Jurkat, Clone E6-1 (cell line): ENCODE data around the gene KCNN4.

ENCODE experiments used
- DNase-seq: peaks from one replicate; pipeline ENCODE4 v3.0.0-alpha.2; 2011; ENCODE audit warnings: low read depth, low spot score
- H3K4me3 ChIP-seq: 2 replicates; pipeline ENCODE4 v1.5.1; 2011; ENCODE audit warnings: mild to moderate bottlenecking, low read length, control low read depth, moderate library complexity

The KCNN4 gene

GRCh38 chr19:43726736-43727592 is 53.8 kb downstream of the KCNN4 start:
- H3K4me3 ChIP-seq: no peak overlapping the region
- no peak for DNase-seq

- H3K4me3 ChIP-seq: no peak overlapping the region
- no peak for DNase-seq
These were observed 55.3 kb downstream of the KCNN4 start for GRCh38 chr19:43725468-43725867.

GRCh38 chr19:43724896-43725295 is 55.9 kb downstream of the KCNN4 start:
- DNase-seq: no peak
- H3K4me3 ChIP-seq: no peak overlapping the region

- DNase-seq: no peak
- H3K4me3 ChIP-seq: no peak overlapping the region
These were observed 57.2 kb downstream of the KCNN4 start for GRCh38 chr19:43723588-43723987.

- no peak overlapping the region for H3K4me3 ChIP-seq
- no peak for DNase-seq
These were observed 59.2 kb downstream of the KCNN4 start for GRCh38 chr19:43721469-43722048.

- no peak overlapping the region for H3K4me3 ChIP-seq
- no peak for DNase-seq
These were observed 59.8 kb downstream of the KCNN4 start for GRCh38 chr19:43720936-43721335.

GRCh38 chr19:43719918-43720317 is 60.9 kb downstream of the KCNN4 start:
- DNase-seq: no peak

GRCh38 chr19:43719378-43719868 is 61.4 kb downstream of the KCNN4 start:
- DNase-seq: no peak
- H3K4me3 ChIP-seq: no peak overlapping the region

More at GRCh38 chr19:43719918-43720317, 60.9 kb downstream of the KCNN4 start:
- no peak overlapping the region for H3K4me3 ChIP-seq

- H3K4me3 ChIP-seq: no peak overlapping the region
- no peak for DNase-seq
These were observed 62.0 kb downstream of the KCNN4 start for GRCh38 chr19:43718627-43719377.
